Measurements from ENCODE around the gene MGAT5. TPM values are rescaled to one million over a fixed set of nuclear protein-coding genes. Genes with fewer than 3 reads are reported as not detected.

MGAT5 gene
- total RNA-seq, 1 donor from 2014 or later = 21.2 TPM

GRCh38 chr2:134262684-134263083, 8.8 kb downstream of the MGAT5 start:
- Histone ChIP-seq H3K79me2 (ENCODE audit: low read depth) (no peaks in the 10 kb centered on the region), H4K20me1 (ENCODE audit: low read depth) (peaks cover 23% of the 10 kb centered on the region), H2AFZ (replicated peaks) (no peak overlapping the region), H3K9ac (no peak overlapping the region), H3K27me3 (no peaks in the 10 kb centered on the region), H3K9me3 (ENCODE audit: low read depth) (no peaks in the 10 kb centered on the region), H3K27ac (no peak overlapping the region), H3K4me1 (peaks cover 4% of the 10 kb centered on the region), H3F3A (ENCODE audit: low read depth) (no peaks in the 10 kb centered on the region), H3K36me3 (no peaks in the 10 kb centered on the region), H3K4me2 (no peak overlapping the region), H3K4me3 (no peak overlapping the region)
- no peak for TF ChIP-seq EZH2phosphoT487 (IDR thresholded peaks at IDR 0.05)
- TF ChIP-seq EZH2 (IDR thresholded peaks at IDR 0.05) = no peak
- no peak for TF ChIP-seq CTCF (IDR thresholded peaks at IDR 0.05)
- Mint-ChIP-seq H3K4me3 (no peak overlapping the region), H3K27ac (peak overlapping the region; percentile 63), H3K27me3 (ENCODE audit: insufficient read depth, low read depth) (peaks cover 3% of the 10 kb centered on the region), H3K4me1 (peaks cover 10% of the 10 kb centered on the region), H3K36me3 (no peaks in the 10 kb centered on the region), H3K9me3 (no peaks in the 10 kb centered on the region)
- no peak for DNase-seq (ENCODE audit: low spot score)

- H3K36me3 Mint-ChIP-seq = peaks cover 2% of the 10 kb centered on the region
- no peaks in the 10 kb centered on the region for H3K9me3 Mint-ChIP-seq
- H3K27me3 Mint-ChIP-seq (ENCODE audit: insufficient read depth, low read depth) = no peaks in the 10 kb centered on the region
- Histone ChIP-seq H3K79me2 (ENCODE audit: low read depth) (no peaks in the 10 kb centered on the region), H3K27ac (no peak overlapping the region), H3K27me3 (no peaks in the 10 kb centered on the region), H3F3A (ENCODE audit: low read depth) (no peaks in the 10 kb centered on the region), H2AFZ (replicated peaks) (no peak overlapping the region), H3K4me1 (no peaks in the 10 kb centered on the region), H4K20me1 (ENCODE audit: low read depth) (no peaks in the 10 kb centered on the region), H3K4me3 (no peak overlapping the region), H3K36me3 (no peaks in the 10 kb centered on the region), H3K9me3 (ENCODE audit: low read depth) (no peaks in the 10 kb centered on the region), H3K9ac (no peak overlapping the region), H3K4me2 (no peak overlapping the region)
- TF ChIP-seq EZH2phosphoT487 (IDR thresholded peaks at IDR 0.05) (no peak), CTCF (IDR thresholded peaks at IDR 0.05) (no peak), EZH2 (IDR thresholded peaks at IDR 0.05) (no peak)
- no peak for DNase-seq (ENCODE audit: low spot score)
- no peak overlapping the region for H3K27ac Mint-ChIP-seq
- peaks cover 31% of the 10 kb centered on the region for H3K4me1 Mint-ChIP-seq
- no peak overlapping the region for H3K4me3 Mint-ChIP-seq
Observed at GRCh38 chr2:134268265-134268664, 14.4 kb downstream of the MGAT5 start.

GRCh38 chr2:134269230-134269629, 15.4 kb downstream of the MGAT5 start:
- H3K4me3 ChIP-seq = no peak overlapping the region
- H3K9me3 ChIP-seq (ENCODE audit: low read depth) = no peaks in the 10 kb centered on the region
- H3K36me3 ChIP-seq = no peaks in the 10 kb centered on the region
- no peak for DNase-seq (ENCODE audit: low spot score)
- Mint-ChIP-seq H3K27ac (no peak overlapping the region), H3K4me1 (peaks cover 33% of the 10 kb centered on the region), H3K36me3 (peaks cover 2% of the 10 kb centered on the region), H3K9me3 (no peaks in the 10 kb centered on the region), H3K4me3 (no peak overlapping the region), H3K27me3 (ENCODE audit: insufficient read depth, low read depth) (no peaks in the 10 kb centered on the region)
- no peak overlapping the region for H3K4me2 ChIP-seq
- no peak overlapping the region for H3K27ac ChIP-seq
- H3K79me2 ChIP-seq (ENCODE audit: low read depth) = no peaks in the 10 kb centered on the region
- H3F3A ChIP-seq (ENCODE audit: low read depth) = no peaks in the 10 kb centered on the region
- no peak for TF ChIP-seq EZH2phosphoT487 (IDR thresholded peaks at IDR 0.05)
- no peak for TF ChIP-seq CTCF (IDR thresholded peaks at IDR 0.05)
- TF ChIP-seq EZH2 (IDR thresholded peaks at IDR 0.05) = no peak
- H3K4me1 ChIP-seq = no peaks in the 10 kb centered on the region
- H2AFZ ChIP-seq (replicated peaks) = no peak overlapping the region
- no peak overlapping the region for H3K9ac ChIP-seq
- H4K20me1 ChIP-seq (ENCODE audit: low read depth) = no peaks in the 10 kb centered on the region
- H3K27me3 ChIP-seq = no peaks in the 10 kb centered on the region
